Lung (tissue), 12 donors: Measurements from ENCODE around the gene SLC23A2. TPM values are rescaled to one million over a fixed set of nuclear protein-coding genes. Genes with fewer than 3 reads are reported as not detected.
A peak's percentile ranks its signal among the peaks of the same experiment; 100 is the strongest.

Experiments
- ATAC-seq: fragments of 200-7000 bp; cut with Tn5 transposase; one replicate; pipeline ENCODE4 v1.9.1; 2020; ENCODE audit warnings: moderate number of reproducible peaks; ENCODE audit not compliant: insufficient read depth, low FRiP score
- DNase-seq, 3 donors: peaks; one replicate each; pipeline ENCODE4 v3.0.0-alpha.2; 2013 to 2017
- H3K27ac ChIP-seq, 2 donors: one replicate each; pipeline ENCODE4 v1.5.1; 2013; ENCODE audit warnings: mild to moderate bottlenecking in 2 of 2, moderate library complexity in 2 of 2, control low read depth in 1 of 2, inconsistent platforms in 1 of 2, low read depth in 1 of 2, low read length in 1 of 2
- H3K27me3 ChIP-seq, 3 donors: one replicate each; pipeline ENCODE4 v1.5.1; 2013; ENCODE audit warnings: low read length in 2 of 3; ENCODE audit not compliant: control insufficient read depth in 3 of 3, insufficient read depth in 3 of 3
- H3K36me3 ChIP-seq, 4 donors: one replicate each; pipeline ENCODE4 v1.5.1; 2013; ENCODE audit warnings: low read length in 4 of 4, mild to moderate bottlenecking in 1 of 4, moderate library complexity in 1 of 4; ENCODE audit not compliant: control insufficient read depth in 4 of 4, insufficient read depth in 4 of 4
- H3K4me1 ChIP-seq, 5 donors: one replicate each; pipeline ENCODE4 v1.5.1; 2013; ENCODE audit warnings: low read length in 5 of 5, mild to moderate bottlenecking in 2 of 5, moderate library complexity in 1 of 5; ENCODE audit not compliant: control insufficient read depth in 5 of 5, insufficient read depth in 5 of 5
- H3K4me3 ChIP-seq: one replicate; pipeline ENCODE4 v1.5.1; 2013; ENCODE audit warnings: mild to moderate bottlenecking, control low read depth, moderate library complexity
- H3K9ac ChIP-seq, 2 donors: one replicate each; pipeline ENCODE4 v1.5.1; 2013; ENCODE audit warnings: low read length in 2 of 2, control low read depth in 1 of 2; ENCODE audit not compliant: insufficient read depth in 1 of 2
- H3K9me3 ChIP-seq, 4 donors: one replicate each; pipeline ENCODE4 v1.5.1; 2013; ENCODE audit warnings: low read length in 3 of 4, mild to moderate bottlenecking in 1 of 4, moderate library complexity in 1 of 4; ENCODE audit not compliant: control insufficient read depth in 4 of 4, insufficient read depth in 3 of 4
- CTCF ChIP-seq: IDR thresholded peaks from 2 replicates; pipeline ENCODE4 v1.5.1; 2012; ENCODE audit warnings: mild to moderate bottlenecking; ENCODE audit errors: control extremely low read depth, extremely low read depth
- WGBS, 2 donors: extraction: QIAGEN DNeasy Blood & Tissue Kit; methylation state at CpG; one replicate each; pipeline ENCODE4 v1.1.7; 2013; 5-methylcytosine and 5-hydroxymethylcytosine counted together
- polyA plus RNA-seq, 2 donors: library from polyadenylated mRNA; stranded (reverse); fragments of 200-250 nt; gene quantifications; one replicate each; pipeline ENCODE4 v1.2.1, GENCODE V29; 2013
- total RNA-seq, 2 donors: library from RNA; depleted of rRNA in 1 of 2; stranded (reverse); fragments of >200 nt in 1 of 2; gene quantifications; one replicate each; pipeline ENCODE4 v1.2.1, GENCODE V29; 2014 to 2021
- donor health status: control.
- donor health status: control.
- donor health status: Bipolar disorder and iron deficiency.
- donor health status: healthy.
- donor health status: DM: yes; HTN: yes; CAD: no.

SLC23A2 gene
- total and polyA plus RNA-seq, 4 donors, result 6.0 to 23.5 (median 14.3) TPM

DNA sequence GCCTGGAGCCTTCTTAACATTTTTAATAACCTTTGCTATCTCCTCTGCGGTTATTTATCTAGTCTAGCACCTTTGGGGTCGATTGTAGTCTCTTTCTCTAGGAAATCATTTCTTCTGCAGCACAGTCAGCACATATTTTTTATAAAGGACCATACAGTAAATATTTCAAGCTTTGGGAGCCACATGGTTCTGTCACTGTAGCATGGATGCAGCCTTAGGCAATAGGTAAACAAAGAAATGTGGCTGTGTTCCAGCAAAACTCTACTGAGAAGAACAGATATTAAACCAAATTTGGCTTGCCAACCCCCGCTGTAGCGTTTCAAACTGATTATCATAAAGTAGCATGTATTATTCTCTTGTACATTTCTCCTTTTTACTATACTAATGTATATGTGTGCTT is 95.7 kb downstream of the SLC23A2 start:
- Histone ChIP-seq H3K9me3 (no peaks in the 10 kb centered on the region), H3K36me3 (peaks cover 0 to 7% (median 3%) of the 10 kb centered on the region in 4 donors), H3K27ac (no peak overlapping the region), H3K4me1 (peaks cover 0 to 12% (median 0%) of the 10 kb centered on the region in 5 donors), H3K9ac (no peak overlapping the region), H3K4me3 (no peak overlapping the region), H3K27me3 (no peaks in the 10 kb centered on the region)
- no peak for ATAC-seq
- WGBS, 2 donors, result 66 to 88% methylated on average over 4 of the region's 4 CpGs
- TF ChIP-seq CTCF, result no peak
- DNase-seq, result peak in 2 of 3 donors; percentile 81 to 83

GRCh38 chr20:4905195-4905594 is 96.1 kb downstream of the SLC23A2 start:
- Histone ChIP-seq H3K4me3 (no peak overlapping the region), H3K27me3 (no peaks in the 10 kb centered on the region), H3K4me1 (peaks cover 0 to 12% (median 0%) of the 10 kb centered on the region in 5 donors), H3K9ac (no peak overlapping the region), H3K27ac (no peak overlapping the region), H3K36me3 (peaks cover 0 to 7% (median 2%) of the 10 kb centered on the region in 4 donors), H3K9me3 (no peaks in the 10 kb centered on the region)
- peak in 1 of 3 donors; percentile 11 for DNase-seq
- ATAC-seq, result no peak
- TF ChIP-seq CTCF, result no peak
- 88 to 92% methylated on average over 4 of the region's 4 CpGs for WGBS, 2 donors

GRCh38 chr20:4904127-4904860 is 97.0 kb downstream of the SLC23A2 start:
- Histone ChIP-seq H3K9me3 (no peaks in the 10 kb centered on the region), H3K27ac (no peak overlapping the region), H3K36me3 (peaks cover 0 to 7% (median 2%) of the 10 kb centered on the region in 4 donors), H3K4me1 (peaks cover 0 to 12% (median 0%) of the 10 kb centered on the region in 5 donors), H3K9ac (no peak overlapping the region), H3K27me3 (no peaks in the 10 kb centered on the region), H3K4me3 (no peak overlapping the region)
- DNase-seq (no peak), ATAC-seq (no peak)
- TF ChIP-seq CTCF, result no peak
- WGBS, 2 donors, result 94 to 99% methylated on average over 4 of the region's 4 CpGs
